Left colon (tissue), 2 donors: ENCODE data around the gene AGTRAP. TPM values are rescaled to one million over a fixed set of nuclear protein-coding genes. Genes with fewer than 3 reads are reported as not detected.

Experiments used
- ATAC-seq: fragments of 200-7000 bp; cut with Tn5 transposase; one replicate; pipeline ENCODE4 v1.9.1; 2020; ENCODE audit warnings: mild to moderate bottlenecking, moderate library complexity
- DNase-seq, 2 donors: peaks; one replicate each; pipeline ENCODE4 v3.0.0-alpha.2; 2020
- intact Hi-C, 2 donors: fragments of 100-400 bp; cut with DNase I in 1 of 2; cut with micrococcal nuclease in 1 of 2; formaldehyde crosslinking; loops; one replicate each; pipeline versions ENCODE4 v1.11.2 to v1.14.0; 2022; cut with DNase I, micrococcal nuclease
- long read RNA-seq: library from polyadenylated mRNA; unstranded; transcript quantifications from one replicate; pipeline ENCODE4 v2.0.0, GENCODE V29; 2021
- total RNA-seq, 2 donors: library from RNA; stranded (reverse); fragmentation: NEBNext Ultra II Directional; extraction: Animal tissue kit (Norgen Biotek cat#: 25700); gene quantifications; one replicate each; pipeline ENCODE4 v1.2.1, GENCODE V29; 2021
- donor health status: DM: no; HTN: no; CAD: no.
- donor health status: DM: yes; HTN: yes; CAD: no.

The AGTRAP gene, protein sequence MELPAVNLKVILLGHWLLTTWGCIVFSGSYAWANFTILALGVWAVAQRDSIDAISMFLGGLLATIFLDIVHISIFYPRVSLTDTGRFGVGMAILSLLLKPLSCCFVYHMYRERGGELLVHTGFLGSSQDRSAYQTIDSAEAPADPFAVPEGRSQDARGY
- 10 to 100 TPM; 12.3 to 16.7 TPM for total RNA-seq
- long read RNA-seq, transcript AGTRAP-203 (5 exons, 1,100 nt): minor isoform, 5 of 37 reads
- long read RNA-seq, transcript AGTRAP-201 (5 exons, 1,107 nt): major isoform, 23 of 37 reads
- long read RNA-seq, partial matches to known transcripts: 2 of 37 reads
- long read RNA-seq, other reads (novel, unspliced or antisense): 3 of 37 reads

DNA sequence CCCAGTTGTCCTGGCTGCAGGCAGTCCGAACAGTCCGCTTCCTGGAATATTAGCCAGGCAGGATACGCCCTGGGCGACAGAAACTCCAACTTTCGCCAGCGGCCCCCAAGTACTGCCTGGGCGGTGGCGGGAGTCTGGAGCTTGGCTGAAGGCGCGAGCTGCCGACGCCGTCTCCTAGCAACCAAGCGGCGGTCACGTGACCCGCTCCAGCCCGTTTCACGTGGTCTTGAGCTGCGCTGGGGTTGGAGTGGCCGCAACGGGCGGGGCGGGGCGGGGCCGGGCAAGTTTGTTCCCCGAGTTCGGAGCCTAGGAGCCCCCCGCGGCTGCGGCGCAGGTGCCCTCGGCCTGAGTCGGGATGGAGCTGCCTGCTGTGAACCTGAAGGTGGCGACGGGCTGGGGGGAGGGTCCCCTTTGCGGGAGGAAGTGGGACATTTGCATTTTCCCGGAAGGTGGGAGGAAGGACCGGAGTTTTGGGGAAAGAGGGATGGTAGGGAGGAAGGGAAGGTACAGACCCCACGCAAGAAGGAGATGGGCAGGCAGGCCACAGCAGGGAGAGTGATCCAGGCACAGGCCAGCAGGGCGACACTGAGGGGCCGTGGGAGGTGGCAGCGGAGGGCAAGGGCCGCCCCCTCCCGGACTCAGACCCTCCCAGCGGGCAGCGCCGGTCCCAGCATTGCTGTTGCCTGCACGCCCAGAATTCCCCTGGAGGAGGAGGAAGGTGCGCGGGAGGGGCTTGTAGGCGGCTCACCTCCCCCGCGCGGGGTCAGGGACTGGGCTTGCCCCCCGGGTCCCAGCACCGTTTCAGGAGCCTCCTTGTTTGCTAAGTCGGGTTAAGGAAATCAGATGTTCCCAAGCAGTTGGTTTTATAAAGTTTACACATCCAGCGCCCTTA lies at the start of gene AGTRAP:
Gene AGTRAP (plus strand): TSS at position 283 of the 892 bp plus-strand sequence. CDS start 73 bp downstream, at position 356.
- ATAC-seq (peak; percentile 94), DNase-seq (peak; percentile 96 to 99)
- intact Hi-C loops: no loop called here

DNA sequence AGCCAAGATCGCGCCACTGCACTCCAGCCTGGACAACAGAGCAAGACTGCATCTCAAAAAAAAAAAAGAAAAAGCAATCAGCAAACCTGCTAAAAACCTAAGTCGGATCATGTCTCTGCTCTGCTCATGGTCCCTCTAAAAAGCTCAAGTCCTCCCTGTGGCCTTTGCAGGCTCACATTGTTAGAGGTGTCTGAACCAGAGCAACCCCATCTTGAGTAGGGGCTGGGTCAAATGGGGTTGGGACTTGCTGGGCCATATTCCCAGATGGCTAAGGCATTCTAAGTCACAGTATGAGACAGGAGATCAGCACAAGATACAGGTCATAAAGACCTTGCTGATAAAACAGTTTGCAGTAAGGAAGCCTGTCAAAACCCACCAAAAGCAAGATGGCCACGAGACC lies 47.4 kb upstream of the AGTRAP start:
- intact Hi-C loops: no loop called here
- ATAC-seq: no peak
- DNase-seq: no peak

DNA sequence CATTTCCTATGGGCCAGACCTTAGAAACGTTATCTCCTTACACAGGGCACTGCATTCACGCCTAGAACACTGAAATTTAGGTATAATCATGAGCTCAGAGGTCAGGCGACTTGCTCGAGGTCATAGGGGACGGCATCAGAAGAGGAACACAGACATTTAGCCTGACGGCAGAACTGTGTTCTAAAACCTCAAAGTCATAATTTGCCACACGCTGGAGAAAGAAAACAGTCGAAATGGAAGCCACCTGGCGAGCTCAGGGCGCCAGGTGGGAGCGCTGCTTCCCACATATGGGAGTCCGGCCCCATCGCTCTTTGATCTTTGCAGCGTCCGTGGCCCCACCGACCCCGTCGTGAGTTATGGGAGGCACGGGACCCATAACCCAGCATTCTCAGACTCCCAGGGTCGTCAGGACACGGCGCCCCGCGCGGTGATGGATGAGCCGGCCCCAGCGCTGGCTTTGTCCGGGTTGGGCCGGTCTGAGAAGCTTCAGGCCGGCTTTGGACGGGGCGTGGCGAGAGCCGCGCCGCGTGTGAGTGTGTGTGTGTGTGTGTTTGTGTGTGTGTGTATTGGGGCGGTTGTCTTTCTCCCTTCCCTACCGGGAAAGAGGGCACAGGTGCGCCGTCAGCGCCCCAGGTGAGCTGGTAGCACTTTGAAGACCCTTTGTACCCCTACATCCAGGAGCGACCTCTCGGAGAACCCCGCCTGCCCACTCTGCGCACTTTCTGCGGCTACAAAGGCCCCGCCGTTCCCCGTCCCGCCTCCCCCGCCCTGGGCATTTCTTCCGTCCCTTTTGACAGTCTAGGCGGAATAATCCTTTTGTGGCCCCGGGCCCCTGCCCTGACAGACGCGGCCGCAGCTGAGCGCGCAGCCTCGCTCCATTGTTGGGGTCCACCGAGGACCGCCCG lies 45.3 kb upstream of the AGTRAP start:
- DNase-seq (no peak), ATAC-seq (peak; percentile 55)
- intact Hi-C loops: no loop called here

- ATAC-seq (no peak), DNase-seq (no peak)
- intact Hi-C loops: no loop called here
These were observed 44.5 kb upstream of the AGTRAP start, which contains the start of gene DRAXIN for GRCh38 chr1:11691302-11691914. Gene DRAXIN (plus strand): TSS chr1:11691710. CDS start chr1:11706259, 14,549 bp downstream.

- DNase-seq: no peak
- intact Hi-C loops: no loop called here
- ATAC-seq: no peak
These were observed 43.8 kb upstream of the AGTRAP start for GRCh38 chr1:11691928-11692711.

- DNase-seq (no peak), ATAC-seq (no peak)
- intact Hi-C loops: no loop called here
These were observed 42.8 kb upstream of the AGTRAP start for GRCh38 chr1:11693024-11693590.

DNA sequence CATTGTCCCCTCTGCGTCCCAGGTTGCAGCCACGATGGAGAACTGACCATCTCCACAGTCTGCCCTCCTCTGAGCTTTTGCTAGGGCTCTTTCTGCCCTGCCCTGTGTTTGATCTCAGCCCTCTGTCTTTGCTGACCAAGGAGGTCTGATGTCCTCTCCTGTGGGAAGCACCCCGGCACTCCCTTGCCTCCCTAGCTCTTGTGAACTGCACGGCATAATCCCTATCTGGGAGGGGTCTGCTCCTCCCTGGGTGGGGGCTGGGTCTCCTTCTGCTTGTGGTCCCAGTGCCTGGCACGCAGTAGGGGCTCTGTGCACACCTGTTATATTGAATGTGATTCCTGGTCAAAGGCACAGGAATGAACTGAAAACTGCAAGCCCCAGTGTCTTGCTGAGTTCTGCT lies 42.0 kb upstream of the AGTRAP start:
- ATAC-seq: no peak
- no peak for DNase-seq
- intact Hi-C loops: no loop called here

- intact Hi-C loops: no loop called here
- no peak for ATAC-seq
- DNase-seq: no peak
These were observed 40.1 kb upstream of the AGTRAP start for GRCh38 chr1:11695861-11696260.

DNA sequence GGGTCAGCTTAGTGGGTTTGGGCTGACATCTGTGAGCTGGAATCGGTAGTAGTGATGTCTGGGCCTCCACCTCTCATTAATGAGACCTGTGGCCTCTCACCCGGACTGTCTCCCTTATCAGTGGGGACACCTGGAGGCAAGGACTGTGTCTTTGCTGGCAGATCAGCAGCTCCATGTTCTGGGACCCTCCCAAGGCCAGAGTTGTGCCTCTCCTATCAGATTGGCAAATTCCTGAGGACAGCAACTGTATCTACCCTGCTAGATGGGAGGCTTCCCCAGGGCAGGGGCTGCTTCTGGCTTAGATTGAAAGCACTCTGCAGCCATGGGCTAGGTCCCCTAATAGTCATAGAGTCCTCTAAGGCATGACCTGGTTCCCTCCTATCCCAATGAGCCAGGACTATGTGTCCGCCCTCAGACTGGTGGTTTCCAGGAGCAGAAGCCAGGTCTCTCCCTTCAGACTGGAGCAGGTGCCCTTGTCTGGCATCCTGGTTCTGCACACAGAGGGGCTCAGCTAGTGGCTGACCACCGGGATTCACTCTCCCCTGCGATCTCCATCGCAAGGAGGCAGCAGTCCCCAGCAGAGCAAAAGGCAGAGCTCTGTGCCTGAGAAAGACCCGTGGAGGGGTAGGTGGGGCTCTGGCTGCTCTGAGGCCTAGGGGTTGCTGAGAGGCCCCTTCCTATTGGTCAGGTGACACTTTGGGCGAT lies 38.6 kb upstream of the AGTRAP start:
- no peak for ATAC-seq
- intact Hi-C loops: no loop called here
- DNase-seq: no peak

DNA sequence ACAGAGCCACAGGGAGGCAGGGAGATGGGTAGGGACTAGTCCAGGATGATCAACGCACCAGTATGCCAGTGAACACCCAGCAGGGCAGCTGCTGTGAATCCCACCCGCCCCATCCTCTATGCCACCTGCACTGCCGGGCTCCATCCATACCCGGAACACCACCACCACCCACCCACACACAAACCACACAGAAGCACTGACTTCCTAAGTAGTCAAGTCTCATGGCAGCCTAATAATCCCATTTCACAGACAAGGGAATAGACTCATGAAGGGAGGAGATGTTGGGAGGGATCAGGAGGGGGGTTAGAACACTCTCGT lies 38.1 kb upstream of the AGTRAP start:
- intact Hi-C loops: no loop called here
- ATAC-seq (no peak), DNase-seq (no peak)

DNA sequence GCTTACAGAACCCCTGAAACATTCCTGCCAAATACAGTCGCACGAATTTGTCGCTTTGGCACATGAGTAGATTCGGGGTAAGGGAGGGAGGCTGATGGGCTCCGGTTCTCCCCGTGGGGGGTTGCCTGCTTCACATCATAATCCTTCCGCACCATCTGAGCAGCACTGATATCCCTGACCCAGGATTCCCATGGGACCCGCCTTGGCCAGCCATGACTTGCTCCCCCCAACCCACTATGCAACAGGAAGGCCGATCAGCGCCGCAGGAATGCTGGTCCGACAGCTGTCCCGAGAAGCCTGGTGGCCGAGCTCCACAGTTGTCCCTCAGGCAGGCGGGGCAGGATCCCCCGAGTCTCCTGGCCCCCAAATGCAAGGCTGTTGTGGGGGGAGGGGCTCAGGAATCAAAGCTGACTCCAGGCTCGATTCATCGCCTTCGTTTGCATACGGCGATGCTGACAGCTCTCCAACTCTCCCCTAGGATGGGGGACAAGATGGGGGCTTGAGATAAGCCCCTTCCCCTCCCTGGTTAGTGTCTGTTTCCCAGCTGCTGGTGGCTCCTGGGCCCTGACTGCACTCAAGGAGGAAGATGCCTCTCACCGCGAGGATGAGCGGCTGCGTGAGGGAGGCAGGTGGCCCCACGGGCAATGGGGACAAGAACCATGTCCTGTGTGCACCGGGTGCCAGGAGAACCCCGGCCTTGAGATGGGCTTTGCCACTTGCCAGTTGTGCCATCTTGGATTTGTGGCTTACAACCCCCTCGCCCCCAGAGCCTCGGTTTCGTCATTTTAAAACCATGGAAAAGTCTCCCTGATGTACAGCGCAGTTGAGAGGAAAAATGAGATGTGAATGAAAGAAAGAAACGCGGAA lies 35.1 kb upstream of the AGTRAP start:
- intact Hi-C loops: no loop called here
- no peak for DNase-seq
- no peak for ATAC-seq

GRCh38 chr1:11701551-11701961 lies 34.4 kb upstream of the AGTRAP start:
- intact Hi-C loops: no loop called here

GRCh38 chr1:11701981-11702803 lies 33.7 kb upstream of the AGTRAP start:
- no peak for ATAC-seq
- no peak for DNase-seq

More at GRCh38 chr1:11701551-11701961, 34.4 kb upstream of the AGTRAP start:
- no peak for DNase-seq
- ATAC-seq: no peak

DNA sequence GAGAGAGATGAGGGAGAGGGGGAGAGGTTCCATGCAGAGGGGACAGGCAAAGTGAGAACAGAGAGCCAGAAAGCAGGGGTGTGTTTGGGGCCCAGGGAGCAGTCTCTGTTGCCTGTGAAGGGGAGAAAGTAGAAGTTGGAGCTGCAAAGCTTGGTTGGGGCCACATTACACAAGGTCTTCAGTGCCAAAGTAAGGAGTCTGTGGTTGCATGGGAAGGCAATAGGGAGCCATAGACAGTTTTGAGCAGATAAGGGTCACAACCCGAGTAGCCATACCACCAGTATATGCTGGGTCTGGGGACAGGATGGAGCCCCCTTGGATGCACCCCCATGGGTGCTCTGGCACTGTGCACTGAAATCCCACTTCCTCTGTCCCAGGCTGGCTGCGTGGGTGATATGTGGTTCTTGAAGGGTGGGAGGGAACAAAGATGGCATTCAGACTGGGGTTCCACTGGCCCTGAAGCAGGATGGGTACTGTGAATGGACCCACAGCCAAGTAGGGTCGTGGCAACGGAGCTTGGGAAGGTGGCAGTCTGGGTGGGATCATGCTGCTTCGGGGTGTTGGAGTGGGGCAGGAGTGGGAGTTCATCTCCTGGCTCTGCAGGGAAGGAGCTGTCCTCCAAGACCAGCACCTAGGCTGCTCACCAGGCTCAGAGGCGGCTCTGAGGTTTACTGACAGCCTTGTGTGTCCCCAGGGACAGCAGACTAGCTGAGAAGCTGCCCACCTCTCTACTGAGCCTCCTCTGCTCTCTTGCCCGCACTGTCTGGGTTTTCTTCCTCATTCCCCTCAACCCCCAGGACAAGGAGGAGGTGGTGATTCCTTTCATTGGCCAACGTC lies 32.4 kb upstream of the AGTRAP start:
- intact Hi-C loops: no loop called here

More at GRCh38 chr1:11701981-11702803, 33.7 kb upstream of the AGTRAP start:
- intact Hi-C loops: no loop called here

DNA sequence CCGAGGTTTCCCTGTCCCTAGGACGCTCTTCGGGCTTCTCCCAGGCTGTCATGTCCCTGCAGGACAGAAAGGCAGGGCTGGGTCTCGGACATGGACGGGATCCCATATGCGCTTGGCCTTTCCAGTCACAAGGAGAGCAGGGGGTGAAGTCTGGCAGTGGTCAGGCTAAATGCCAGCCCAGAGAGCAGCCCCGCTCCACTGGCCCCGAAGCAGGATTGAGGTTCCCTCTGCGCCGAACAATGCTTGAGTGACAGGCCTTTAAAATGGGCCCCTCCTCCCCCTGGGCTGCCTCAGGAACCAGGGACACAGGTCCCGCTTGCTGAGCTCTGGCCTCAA lies 31.8 kb upstream of the AGTRAP start:
- intact Hi-C loops: no loop called here
- ATAC-seq (no peak), DNase-seq (no peak)

More for the DNA sequence above, 32.4 kb upstream of the AGTRAP start:
- no peak for DNase-seq
- ATAC-seq: no peak
